WTC11 (cell line): ENCODE measurements around the gene EFNA5.

Source experiments
- CTCF ChIP-seq: fragments of 200-600 bp; IDR thresholded peaks from 2 replicates; pipeline ENCODE4 v1.8.0; 2022; ENCODE audit warnings: antibody characterized with exemption
- ESRRA ChIP-seq: sonication (generic); formaldehyde crosslinking; IDR thresholded peaks from 2 replicates; pipeline ENCODE4 v1.8.1; 2022; ENCODE audit warnings: mild to moderate bottlenecking, missing genetic modification reagents, borderline replicate concordance
- KAT7 ChIP-seq: sonication (generic); formaldehyde crosslinking; IDR thresholded peaks from 2 replicates; pipeline ENCODE4 v1.8.1; 2023; ENCODE audit warnings: missing genetic modification reagents, mild to moderate bottlenecking, borderline replicate concordance

GRCh38 chr5:107696080-107696479 is 25.3 kb upstream of the EFNA5 start:
- TF ChIP-seq ESRRA (CRISPR knock-in tag) (no peak), CTCF (no peak), KAT7 (CRISPR knock-in tag) (no peak)
